Endothelial cell (in vitro differentiated cells): ENCODE measurements around the gene MPP2. TPM values are rescaled to one million over a fixed set of nuclear protein-coding genes. Genes with fewer than 3 reads are reported as not detected.

Experiments
- DNase-seq: peaks from one replicate; pipeline ENCODE4 v3.0.0; 2021; ENCODE audit warnings: low spot score
- H3K27ac Mint-ChIP-seq: one replicate; pipeline ENCODE4 v1.8.0; 2021; ENCODE audit warnings: mixed read lengths, inconsistent platforms; ENCODE audit not compliant: unreplicated experiment
- H3K27me3 Mint-ChIP-seq: one replicate; pipeline ENCODE4 v1.8.0; 2021; ENCODE audit warnings: mild to moderate bottlenecking, moderate library complexity, mixed read lengths, inconsistent platforms; ENCODE audit not compliant: unreplicated experiment
- H3K36me3 Mint-ChIP-seq: one replicate; pipeline ENCODE4 v1.8.0; 2021; ENCODE audit warnings: mild to moderate bottlenecking, low read depth, mixed read lengths, inconsistent platforms; ENCODE audit not compliant: unreplicated experiment
- H3K4me1 Mint-ChIP-seq: one replicate; pipeline ENCODE4 v1.8.0; 2021; ENCODE audit warnings: mild to moderate bottlenecking, mixed read lengths, inconsistent platforms; ENCODE audit not compliant: unreplicated experiment
- H3K4me3 Mint-ChIP-seq: one replicate; pipeline ENCODE4 v1.8.0; 2021; ENCODE audit warnings: mild to moderate bottlenecking, mixed read lengths, inconsistent platforms; ENCODE audit not compliant: unreplicated experiment
- H3K9me3 Mint-ChIP-seq: one replicate; pipeline ENCODE4 v1.8.0; 2021; ENCODE audit warnings: mixed read lengths, inconsistent platforms; ENCODE audit not compliant: unreplicated experiment
- CTCF ChIP-seq: fragments of 200-600 bp; sonication (generic); IDR thresholded peaks from one replicate; pipeline ENCODE4 v1.5.0; 2021; ENCODE audit warnings: antibody characterized with exemption; ENCODE audit not compliant: unreplicated experiment
- total RNA-seq: library from RNA; stranded (reverse); fragmentation: NEBNext Ultra II Directional; extraction: Animal tissue kit (Norgen Biotek cat#: 25700); gene quantifications from one replicate; pipeline ENCODE4 v1.2.1, GENCODE V29; 2021; ENCODE audit not compliant: unreplicated experiment

MPP2 gene
- total RNA-seq, 1 donor from 2014 or later, result 8.4 TPM

GRCh38 chr17:43832168-43832975, 75.0 kb downstream of the MPP2 start:
- Mint-ChIP-seq H3K4me1 (peaks cover 25% of the 10 kb centered on the region), H3K4me3 (peak overlapping the region; percentile 86), H3K27me3 (peaks cover 8% of the 10 kb centered on the region), H3K9me3 (peaks cover 12% of the 10 kb centered on the region), H3K36me3 (peaks cover 4% of the 10 kb centered on the region), H3K27ac (no peak overlapping the region)
- TF ChIP-seq CTCF, result no peak
- DNase-seq, result peak; percentile 24

GRCh38 chr17:43831633-43832032, 75.7 kb downstream of the MPP2 start:
- peak overlapping the region; percentile 86 for H3K4me3 Mint-ChIP-seq
- peaks cover 25% of the 10 kb centered on the region for H3K4me1 Mint-ChIP-seq
- no peak overlapping the region for H3K27ac Mint-ChIP-seq
- peaks cover 9% of the 10 kb centered on the region for H3K27me3 Mint-ChIP-seq
- peaks cover 4% of the 10 kb centered on the region for H3K36me3 Mint-ChIP-seq
- no peak for TF ChIP-seq CTCF
- DNase-seq, result no peak
- peaks cover 12% of the 10 kb centered on the region for H3K9me3 Mint-ChIP-seq

GRCh38 chr17:43830510-43831140, 76.7 kb downstream of the MPP2 start:
- DNase-seq, result no peak
- TF ChIP-seq CTCF, result no peak
- peaks cover 25% of the 10 kb centered on the region for H3K4me1 Mint-ChIP-seq
- peaks cover 4% of the 10 kb centered on the region for H3K36me3 Mint-ChIP-seq
- peak overlapping the region; percentile 63 for H3K4me3 Mint-ChIP-seq
- H3K27me3 Mint-ChIP-seq, result peaks cover 9% of the 10 kb centered on the region
- H3K27ac Mint-ChIP-seq, result no peak overlapping the region
- H3K9me3 Mint-ChIP-seq, result peaks cover 12% of the 10 kb centered on the region

GRCh38 chr17:43829738-43830137, 77.6 kb downstream of the MPP2 start:
- peaks cover 12% of the 10 kb centered on the region for H3K9me3 Mint-ChIP-seq

More at GRCh38 chr17:43829738-43830137, 77.6 kb downstream of the MPP2 start:
- no peak overlapping the region for H3K4me3 Mint-ChIP-seq
- H3K36me3 Mint-ChIP-seq, result peaks cover 4% of the 10 kb centered on the region
- no peak for DNase-seq
- TF ChIP-seq CTCF, result no peak
- no peak overlapping the region for H3K27ac Mint-ChIP-seq
- H3K27me3 Mint-ChIP-seq, result peaks cover 9% of the 10 kb centered on the region
- peaks cover 25% of the 10 kb centered on the region for H3K4me1 Mint-ChIP-seq
